Measurements from ENCODE around the gene HDAC4.
"Not testable (repeated sequence)": the region's sequence is repeated elsewhere in the genome, so short reads cannot be mapped to it uniquely, and the experiment has no call there.

The HDAC4 gene

GRCh38 chr2:239184968-239185903 is 215.6 kb downstream of the HDAC4 start:
- DNase-seq (ENCODE audit: low read depth) = no peak

GRCh38 chr2:239184179-239184578 is 216.6 kb downstream of the HDAC4 start:
- DNase-seq (ENCODE audit: low read depth) = no peak

GRCh38 chr2:239182981-239183791 is 217.6 kb downstream of the HDAC4 start:
- no peak for DNase-seq (ENCODE audit: low read depth)

- no peak for DNase-seq (ENCODE audit: low read depth)
These were observed 218.8 kb downstream of the HDAC4 start for GRCh38 chr2:239181903-239182581.

GRCh38 chr2:239181074-239181902 is 219.5 kb downstream of the HDAC4 start:
- no peak for DNase-seq (ENCODE audit: low read depth)

GRCh38 chr2:239180526-239181073 is 220.2 kb downstream of the HDAC4 start:
- DNase-seq (ENCODE audit: low read depth) = no peak

GRCh38 chr2:239179851-239180371 is 220.9 kb downstream of the HDAC4 start:
- DNase-seq (ENCODE audit: low read depth) = no peak

- DNase-seq (ENCODE audit: low read depth) = no peak
These were observed 221.9 kb downstream of the HDAC4 start for GRCh38 chr2:239178954-239179353.

GRCh38 chr2:239178484-239178883 is 222.3 kb downstream of the HDAC4 start:
- DNase-seq (ENCODE audit: low read depth) = no peak

GRCh38 chr2:239177908-239178307 is 222.9 kb downstream of the HDAC4 start:
- DNase-seq (ENCODE audit: low read depth) = no peak

- no peak for DNase-seq (ENCODE audit: low read depth)
These were observed 223.5 kb downstream of the HDAC4 start for GRCh38 chr2:239177325-239177724.

- DNase-seq (ENCODE audit: low read depth) = not testable (repeated sequence)
These were observed 224.5 kb downstream of the HDAC4 start for GRCh38 chr2:239176138-239176803.

GRCh38 chr2:239175181-239175580 is 225.6 kb downstream of the HDAC4 start:
- DNase-seq (ENCODE audit: low read depth) = no peak

GRCh38 chr2:239173301-239173700 is 227.5 kb downstream of the HDAC4 start:
- no peak for DNase-seq (ENCODE audit: low read depth)

GRCh38 chr2:239171643-239172042 is 229.2 kb downstream of the HDAC4 start:
- no peak for DNase-seq (ENCODE audit: low read depth)

GRCh38 chr2:239169311-239170048 is 231.3 kb downstream of the HDAC4 start:
- no peak for DNase-seq (ENCODE audit: low read depth)

- DNase-seq (ENCODE audit: low read depth) = no peak
These were observed 232.2 kb downstream of the HDAC4 start for GRCh38 chr2:239168575-239168974.

- no peak for DNase-seq (ENCODE audit: low read depth)
These were observed 232.9 kb downstream of the HDAC4 start for GRCh38 chr2:239167766-239168444.
